BLaER1 (cell line): ENCODE data around the gene PARP15.
A peak's percentile ranks its signal among the peaks of the same experiment; 100 is the strongest.
"Not testable (repeated sequence)": the region's sequence is repeated elsewhere in the genome, so short reads cannot be mapped to it uniquely, and the experiment has no call there.

Experiments used
- H3K27ac ChIP-seq: shearing (Covaris generic); formaldehyde crosslinking; 2 replicates; pipeline ENCODE4 v1.8.1; 2022
- H3K27me3 ChIP-seq: shearing (Covaris generic); formaldehyde crosslinking; 2 replicates; pipeline ENCODE4 v1.8.1; 2022
- H3K36me3 ChIP-seq: shearing (Covaris generic); formaldehyde crosslinking; 2 replicates; pipeline ENCODE4 v1.8.1; 2022
- H3K4me1 ChIP-seq: shearing (Covaris generic); formaldehyde crosslinking; 2 replicates; pipeline ENCODE4 v1.8.1; 2022
- H3K4me2 ChIP-seq: shearing (Covaris generic); formaldehyde crosslinking; 2 replicates; pipeline ENCODE4 v1.8.1; 2022
- H3K4me3 ChIP-seq: shearing (Covaris generic); formaldehyde crosslinking; 2 replicates; pipeline ENCODE4 v1.8.1; 2022
- H3K9ac ChIP-seq: shearing (Covaris generic); formaldehyde crosslinking; 2 replicates; pipeline ENCODE4 v1.8.1; 2022
- H3K9me3 ChIP-seq: shearing (Covaris generic); formaldehyde crosslinking; 2 replicates; pipeline ENCODE4 v1.8.1; 2022
- H4K20me1 ChIP-seq: shearing (Covaris generic); formaldehyde crosslinking; 2 replicates; pipeline ENCODE4 v1.8.1; 2022
- Cebpa-rat ChIP-seq: shearing (Covaris generic); IDR thresholded peaks from 2 replicates; pipeline ENCODE4 v1.8.1; 2022

The PARP15 gene

DNA sequence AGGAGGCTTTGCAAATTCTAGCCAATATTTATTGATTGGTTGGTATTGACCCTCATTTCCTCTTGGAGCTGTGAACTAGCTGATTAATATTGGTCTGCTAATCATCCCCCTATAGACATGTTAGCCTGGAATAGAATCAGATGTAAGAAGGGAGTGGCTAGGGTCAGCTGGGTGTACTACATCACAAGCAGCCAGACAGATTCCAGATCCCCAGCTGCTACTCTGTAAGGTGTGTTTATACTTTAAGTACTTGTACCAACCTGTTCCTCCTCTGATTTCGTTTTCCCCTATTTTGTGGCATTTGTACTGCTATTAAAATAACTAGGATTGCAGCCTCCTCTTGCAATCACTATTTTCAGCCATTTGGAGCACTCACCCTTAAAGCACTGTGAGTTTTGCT is 49.9 kb downstream of the PARP15 start:
- Histone ChIP-seq H3K4me2 (no peak overlapping the region), H3K27me3 (no peaks in the 10 kb centered on the region), H3K9ac (no peak overlapping the region), H4K20me1 (no peaks in the 10 kb centered on the region), H3K9me3 (no peaks in the 10 kb centered on the region), H3K4me1 (peaks cover 4% of the 10 kb centered on the region), H3K27ac (no peak overlapping the region), H3K36me3 (peaks cover 80% of the 10 kb centered on the region), H3K4me3 (no peak overlapping the region)
- no peak for TF ChIP-seq Cebpa-rat

DNA sequence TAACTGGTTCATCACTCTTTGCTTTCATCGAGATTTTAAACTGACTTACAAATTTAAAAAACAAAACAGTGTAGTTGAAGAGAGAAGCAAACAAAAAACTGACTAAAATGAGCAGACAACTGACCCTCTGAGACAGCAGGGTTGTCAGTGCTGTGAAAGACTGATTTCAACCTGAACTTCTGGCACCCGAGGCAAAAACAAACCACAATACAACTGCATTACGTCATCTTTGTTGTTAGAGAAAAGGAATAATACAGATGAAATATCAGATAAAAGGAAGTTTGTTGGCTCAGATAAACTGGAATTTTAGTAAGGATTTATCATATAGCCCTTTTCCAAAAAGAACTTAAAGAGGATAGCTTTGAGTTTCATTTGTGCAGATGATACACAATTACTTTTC is 51.1 kb downstream of the PARP15 start:
- H3K4me2 ChIP-seq: no peak overlapping the region

DNA sequence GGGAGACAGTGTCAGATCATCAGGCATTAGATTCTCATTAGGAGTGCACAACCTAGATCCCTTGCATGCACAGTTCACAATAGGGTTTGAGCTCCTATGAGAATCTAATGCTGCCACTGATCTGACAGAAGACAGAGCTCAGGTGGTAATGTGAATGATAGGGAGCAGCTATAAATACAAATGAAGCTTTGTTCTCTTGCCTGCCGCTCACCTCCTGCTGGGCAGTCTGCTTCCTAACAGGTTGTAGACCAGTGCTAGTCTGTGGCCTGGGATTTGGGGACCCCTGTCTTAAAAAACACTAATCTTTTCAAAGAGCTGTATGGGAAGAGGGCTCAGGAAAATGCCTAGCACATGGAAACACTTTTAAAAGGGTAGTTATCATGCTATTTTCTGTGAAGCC is 52.3 kb downstream of the PARP15 start:
- H3K27me3 ChIP-seq: no peaks in the 10 kb centered on the region
- no peaks in the 10 kb centered on the region for H3K4me1 ChIP-seq
- no peak overlapping the region for H3K27ac ChIP-seq
- H4K20me1 ChIP-seq: no peaks in the 10 kb centered on the region
- H3K9ac ChIP-seq: no peak overlapping the region
- H3K4me3 ChIP-seq: no peak overlapping the region
- no peaks in the 10 kb centered on the region for H3K9me3 ChIP-seq
- H3K4me2 ChIP-seq: no peak overlapping the region
- H3K36me3 ChIP-seq: peaks cover 74% of the 10 kb centered on the region
- TF ChIP-seq Cebpa-rat: no peak

More for the DNA sequence above, 51.1 kb downstream of the PARP15 start:
- H3K4me1 ChIP-seq: no peaks in the 10 kb centered on the region
- H3K9me3 ChIP-seq: no peaks in the 10 kb centered on the region
- no peaks in the 10 kb centered on the region for H4K20me1 ChIP-seq
- TF ChIP-seq Cebpa-rat: no peak
- H3K27me3 ChIP-seq: no peaks in the 10 kb centered on the region
- H3K36me3 ChIP-seq: peaks cover 78% of the 10 kb centered on the region
- H3K4me3 ChIP-seq: no peak overlapping the region
- no peak overlapping the region for H3K9ac ChIP-seq
- H3K27ac ChIP-seq: no peak overlapping the region

DNA sequence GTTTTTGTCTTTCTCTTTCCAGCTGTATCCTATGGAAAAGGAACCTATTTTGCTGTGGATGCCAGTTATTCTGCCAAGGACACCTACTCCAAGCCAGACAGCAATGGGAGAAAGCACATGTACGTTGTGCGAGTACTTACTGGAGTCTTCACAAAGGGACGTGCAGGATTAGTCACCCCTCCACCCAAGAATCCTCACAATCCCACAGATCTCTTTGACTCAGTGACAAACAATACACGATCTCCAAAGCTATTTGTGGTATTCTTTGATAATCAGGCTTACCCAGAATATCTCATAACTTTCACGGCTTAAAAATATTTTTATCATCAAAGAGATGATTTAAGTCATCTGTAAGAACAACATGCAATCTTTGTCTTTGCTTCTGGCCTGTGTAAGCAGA is 58.3 kb downstream of the PARP15 start:
- Histone ChIP-seq H3K27me3 (no peaks in the 10 kb centered on the region), H3K4me3 (no peak overlapping the region), H3K4me2 (no peak overlapping the region), H3K27ac (no peak overlapping the region), H3K9me3 (no peaks in the 10 kb centered on the region), H3K4me1 (no peaks in the 10 kb centered on the region), H3K9ac (no peak overlapping the region), H4K20me1 (no peaks in the 10 kb centered on the region), H3K36me3 (peaks cover 58% of the 10 kb centered on the region)
- TF ChIP-seq Cebpa-rat: no peak

DNA sequence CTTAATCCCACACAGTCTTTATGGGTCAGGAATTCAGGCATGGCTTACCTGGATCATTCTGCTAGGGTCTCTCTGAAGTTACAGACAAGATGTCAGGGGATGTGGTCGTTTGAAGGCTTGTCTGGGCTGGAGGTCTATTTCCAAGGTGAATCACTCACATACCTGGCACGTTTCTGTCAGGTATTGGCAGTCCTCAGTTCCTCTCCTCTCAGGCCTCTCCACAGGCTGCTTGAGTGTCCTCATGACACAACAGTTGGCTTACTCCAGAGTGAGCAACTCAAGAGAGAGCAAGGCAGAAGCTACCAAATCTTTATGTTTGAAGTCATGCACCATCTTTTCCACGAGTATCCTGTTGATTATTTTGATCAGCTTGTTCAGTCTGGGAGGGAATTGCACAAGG is 59.2 kb downstream of the PARP15 start:
- no peak overlapping the region for H3K4me3 ChIP-seq
- peaks cover 51% of the 10 kb centered on the region for H3K36me3 ChIP-seq
- H3K27ac ChIP-seq: no peak overlapping the region
- TF ChIP-seq Cebpa-rat: no peak
- no peak overlapping the region for H3K4me2 ChIP-seq
- no peak overlapping the region for H3K9ac ChIP-seq
- no peaks in the 10 kb centered on the region for H3K4me1 ChIP-seq
- H3K9me3 ChIP-seq: no peaks in the 10 kb centered on the region
- H4K20me1 ChIP-seq: no peaks in the 10 kb centered on the region
- H3K27me3 ChIP-seq: no peaks in the 10 kb centered on the region

DNA sequence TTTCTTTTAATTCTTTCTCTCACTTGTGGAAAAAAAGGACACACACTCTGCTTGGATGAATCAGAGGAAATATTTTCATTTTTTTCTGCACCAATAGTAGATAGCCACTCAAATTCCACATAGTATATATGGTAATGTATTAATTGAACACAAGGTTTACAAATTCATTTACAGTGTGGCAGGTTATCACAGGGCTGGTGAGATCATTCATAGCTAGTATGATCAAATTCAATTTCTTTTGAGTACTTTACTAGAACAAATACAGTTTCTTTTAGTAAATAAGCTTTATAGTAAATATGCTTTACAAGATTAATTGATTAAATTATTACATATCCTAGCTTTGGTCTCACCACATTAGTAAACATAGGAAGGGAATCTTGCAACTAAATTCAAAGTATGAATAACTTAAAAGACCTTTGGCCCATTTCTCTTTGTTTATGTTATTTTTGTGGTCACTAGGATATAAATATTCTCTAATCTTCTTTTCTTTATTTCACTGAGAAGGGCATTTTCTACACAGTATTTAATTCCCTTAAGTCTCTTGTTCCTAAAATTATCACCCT is 63.1 kb downstream of the PARP15 start:
- TF ChIP-seq Cebpa-rat: no peak
- Histone ChIP-seq H3K4me1 (peaks cover 6% of the 10 kb centered on the region; the same call in 1 of the 2 replicates), H4K20me1 (no peaks in the 10 kb centered on the region), H3K9me3 (no peaks in the 10 kb centered on the region), H3K27ac (no peak overlapping the region), H3K9ac (no peak overlapping the region), H3K4me3 (no peak overlapping the region), H3K4me2 (no peak overlapping the region), H3K36me3 (peaks cover 20% of the 10 kb centered on the region), H3K27me3 (no peaks in the 10 kb centered on the region)

DNA sequence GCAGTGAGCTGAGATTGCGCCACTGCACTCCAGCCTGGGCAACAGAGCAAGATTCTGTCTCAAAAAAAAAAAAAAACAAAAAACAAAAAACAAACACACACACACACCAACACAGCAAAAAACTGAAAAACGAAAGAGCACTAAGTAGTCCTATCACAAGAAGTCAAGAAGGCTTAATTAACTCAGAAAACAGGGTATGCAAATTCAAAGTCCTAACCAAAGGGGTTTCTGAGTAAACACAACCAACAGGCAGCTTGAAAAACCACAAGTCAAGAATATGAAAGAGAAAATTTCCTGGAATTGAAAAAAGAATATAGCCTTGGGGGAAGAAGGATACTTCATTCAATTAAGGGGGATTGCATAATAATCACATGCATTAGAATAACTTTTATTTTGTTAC is 65.5 kb downstream of the PARP15 start:
- Histone ChIP-seq H3K4me1 (peaks cover 13% of the 10 kb centered on the region), H3K4me3 (no peak overlapping the region), H3K4me2 (no peak overlapping the region), H3K27me3 (no peaks in the 10 kb centered on the region), H3K9ac (no peak overlapping the region), H3K9me3 (no peaks in the 10 kb centered on the region), H4K20me1 (no peaks in the 10 kb centered on the region), H3K27ac (no peak overlapping the region), H3K36me3 (no peaks in the 10 kb centered on the region)
- TF ChIP-seq Cebpa-rat: no peak

DNA sequence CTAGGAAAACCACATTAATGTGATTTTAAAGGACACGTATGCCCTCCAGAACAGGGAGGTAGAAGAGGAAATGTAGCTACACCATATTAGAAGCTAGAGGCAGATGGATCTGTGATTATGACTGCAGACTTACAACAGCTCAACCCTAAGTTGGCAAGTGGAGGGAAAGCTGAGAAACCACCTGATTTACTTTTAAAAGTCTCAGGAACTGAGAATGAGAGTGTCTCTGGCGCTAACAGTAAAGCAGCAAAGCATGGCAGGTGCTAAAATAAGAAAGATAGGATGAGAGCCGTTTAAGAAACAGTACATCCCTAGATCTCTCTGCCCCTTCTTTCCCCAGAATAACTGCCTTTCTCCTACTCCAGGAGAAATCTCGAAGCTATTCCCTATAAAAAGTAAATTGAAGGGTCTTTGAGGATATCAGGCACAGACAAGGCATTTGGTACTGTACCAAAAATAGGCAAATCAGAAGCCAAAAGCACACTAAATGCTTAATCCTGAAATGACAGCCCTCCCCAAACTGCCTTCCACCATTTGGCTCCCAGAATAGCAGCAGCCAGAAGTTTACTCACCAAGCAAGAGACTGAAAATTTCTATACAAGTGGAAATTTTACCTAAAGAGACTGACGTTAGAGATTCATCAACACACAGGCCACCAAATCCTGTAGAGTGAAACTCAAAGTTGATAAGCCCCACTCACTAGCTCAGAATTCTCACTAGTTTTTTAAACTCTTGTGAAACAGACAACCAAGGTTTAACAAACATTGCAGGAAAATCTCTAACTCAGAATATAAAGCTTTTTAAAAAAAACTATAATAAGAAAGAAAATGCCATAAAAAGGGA is 68.9 kb downstream of the PARP15 start:
- 0 out of 2 replicates have a peak overlapping the region, but pooled peaks have one; percentile 28 for H3K27ac ChIP-seq
- H3K36me3 ChIP-seq: no peaks in the 10 kb centered on the region
- H3K27me3 ChIP-seq: no peaks in the 10 kb centered on the region
- H3K9me3 ChIP-seq: no peaks in the 10 kb centered on the region
- peak overlapping the region; percentile 66 for H3K4me2 ChIP-seq
- H3K4me3 ChIP-seq: peak overlapping the region; percentile 13; the same call in 1 of the 2 replicates
- H4K20me1 ChIP-seq: no peaks in the 10 kb centered on the region
- TF ChIP-seq Cebpa-rat: no peak
- H3K4me1 ChIP-seq: peaks cover 13% of the 10 kb centered on the region
- peak overlapping the region; percentile 31; the same call in 1 of the 2 replicates for H3K9ac ChIP-seq

DNA sequence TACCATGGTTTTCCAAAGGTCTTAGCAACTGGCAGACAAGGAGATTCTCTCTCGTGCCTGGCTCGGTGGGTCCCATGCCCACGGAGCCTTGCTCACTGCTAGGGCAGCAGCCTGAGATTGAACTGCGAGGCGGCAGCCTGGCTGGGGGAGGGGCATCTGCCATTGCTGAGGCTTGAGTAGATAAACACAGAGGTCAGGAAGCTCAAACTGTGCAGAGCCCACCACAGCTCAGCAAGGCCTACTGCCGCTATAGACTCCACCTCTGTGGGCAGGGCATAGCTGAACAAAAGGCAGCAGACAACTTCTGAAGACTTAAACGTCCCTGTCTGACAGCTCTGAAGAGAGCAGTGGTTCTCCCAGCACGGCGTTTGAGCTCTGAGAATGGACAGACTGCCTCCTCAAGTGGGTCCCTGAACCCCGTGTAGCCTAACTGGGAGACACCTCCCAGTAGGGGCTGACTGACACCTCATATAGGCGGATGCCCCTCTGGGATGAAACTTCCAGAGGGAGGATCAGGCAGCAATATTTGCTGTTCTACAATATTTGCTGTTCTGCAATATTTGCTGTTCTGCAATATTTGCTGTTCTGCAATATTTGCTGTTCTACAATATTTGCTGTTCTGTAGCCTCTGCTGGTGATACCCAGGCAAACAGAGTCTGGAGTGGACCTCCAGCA is 73.9 kb downstream of the PARP15 start:
- not testable (repeated sequence) for H3K4me1 ChIP-seq, H3K9me3 ChIP-seq, H4K20me1 ChIP-seq, H3K36me3 ChIP-seq, H3K9ac ChIP-seq, H3K27me3 ChIP-seq, H3K4me2 ChIP-seq, H3K27ac ChIP-seq, H3K4me3 ChIP-seq

DNA sequence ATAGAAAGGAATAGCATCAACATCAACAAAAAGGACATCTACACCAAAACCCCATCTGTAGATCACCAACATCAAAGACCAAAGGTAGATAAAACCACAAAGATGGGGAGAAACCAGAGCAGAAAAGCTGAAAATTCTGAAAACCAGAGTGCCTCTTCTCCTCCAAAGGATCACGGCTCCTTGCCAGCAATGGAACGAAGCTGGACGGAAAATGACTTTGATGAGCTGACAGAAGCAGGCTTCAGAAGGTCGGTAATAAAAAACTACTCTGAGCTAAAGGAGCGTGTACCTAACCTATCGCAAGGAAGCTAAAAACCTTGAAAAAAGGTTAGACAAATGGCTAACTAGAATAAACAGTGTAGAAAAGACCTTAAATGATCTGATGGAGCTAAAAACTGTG is 74.5 kb downstream of the PARP15 start:
- not testable (repeated sequence) for H3K36me3 ChIP-seq, H3K27me3 ChIP-seq, H3K27ac ChIP-seq, H4K20me1 ChIP-seq, H3K9me3 ChIP-seq, H3K4me3 ChIP-seq, H3K9ac ChIP-seq, H3K4me2 ChIP-seq, H3K4me1 ChIP-seq

DNA sequence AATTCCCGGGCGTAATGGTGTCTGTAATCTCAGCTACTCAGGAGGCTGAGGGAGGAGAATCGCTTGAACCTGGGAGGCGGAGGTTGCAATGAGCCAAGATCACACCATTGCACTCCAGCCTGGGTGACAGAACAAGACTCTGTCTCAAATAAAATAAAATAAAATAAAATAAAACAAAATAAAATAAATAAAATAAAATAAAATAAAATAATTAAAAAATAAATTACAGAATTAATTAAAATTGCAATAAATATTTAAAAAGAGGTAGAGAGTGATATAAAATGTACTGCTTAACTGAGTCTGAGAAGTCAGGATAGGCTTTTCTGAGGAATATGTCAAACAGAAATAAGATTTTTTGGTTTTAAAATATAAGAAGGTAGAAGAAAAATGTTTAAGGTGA is 80.9 kb downstream of the PARP15 start:
- not testable (repeated sequence) for H3K27me3 ChIP-seq, H4K20me1 ChIP-seq, H3K27ac ChIP-seq, H3K4me3 ChIP-seq, H3K36me3 ChIP-seq
- H3K9ac ChIP-seq: 0 out of 2 replicates have a peak overlapping the region, but pooled peaks have one; percentile 2
- H3K4me1 ChIP-seq: peaks cover 11% of the 10 kb centered on the region
- H3K9me3 ChIP-seq: peaks cover 16% of the 10 kb centered on the region
- peak overlapping the region; percentile 49 for H3K4me2 ChIP-seq
